BLaER1 (cell line): ENCODE measurements around the gene PCGF3.

Experiments
- H3K27ac ChIP-seq: shearing (Covaris generic); formaldehyde crosslinking; 2 replicates; pipeline ENCODE4 v1.8.1; 2022
- H3K27me3 ChIP-seq: shearing (Covaris generic); formaldehyde crosslinking; 2 replicates; pipeline ENCODE4 v1.8.1; 2022
- H3K36me3 ChIP-seq: shearing (Covaris generic); formaldehyde crosslinking; 2 replicates; pipeline ENCODE4 v1.8.1; 2022
- H3K4me1 ChIP-seq: shearing (Covaris generic); formaldehyde crosslinking; 2 replicates; pipeline ENCODE4 v1.8.1; 2022
- H3K4me2 ChIP-seq: shearing (Covaris generic); formaldehyde crosslinking; 2 replicates; pipeline ENCODE4 v1.8.1; 2022
- H3K4me3 ChIP-seq: shearing (Covaris generic); formaldehyde crosslinking; 2 replicates; pipeline ENCODE4 v1.8.1; 2022
- H3K9ac ChIP-seq: shearing (Covaris generic); formaldehyde crosslinking; 2 replicates; pipeline ENCODE4 v1.8.1; 2022
- H3K9me3 ChIP-seq: shearing (Covaris generic); formaldehyde crosslinking; 2 replicates; pipeline ENCODE4 v1.8.1; 2022
- H4K20me1 ChIP-seq: shearing (Covaris generic); formaldehyde crosslinking; 2 replicates; pipeline ENCODE4 v1.8.1; 2022
- Cebpa-rat ChIP-seq: shearing (Covaris generic); IDR thresholded peaks from 2 replicates; pipeline ENCODE4 v1.8.1; 2022

The PCGF3 gene

DNA sequence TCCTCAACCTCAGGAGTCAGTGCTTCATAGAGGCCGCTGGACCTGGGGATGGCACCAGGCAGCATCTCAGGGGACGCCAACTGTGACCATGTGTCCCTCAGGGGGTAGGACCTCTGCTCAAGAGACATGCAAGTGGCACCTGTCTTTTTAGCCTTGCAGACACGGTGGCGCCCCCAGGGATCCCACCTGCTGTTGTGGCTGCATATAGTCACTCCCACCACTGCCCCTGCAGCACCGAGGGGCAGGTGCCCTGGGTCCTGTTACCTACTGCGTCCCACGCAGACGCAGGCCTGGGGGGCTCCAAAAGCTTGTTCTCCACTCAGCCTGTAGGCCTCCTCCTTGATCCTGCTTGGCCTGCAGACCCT is 28.8 kb upstream of the PCGF3 start:
- Histone ChIP-seq H3K27ac (peak overlapping the region; percentile 96), H3K9me3 (no peaks in the 10 kb centered on the region), H4K20me1 (peaks cover 7% of the 10 kb centered on the region; the same call in 1 of the 2 replicates), H3K4me3 (peak overlapping the region; percentile 95), H3K36me3 (peaks cover 15% of the 10 kb centered on the region), H3K9ac (peak overlapping the region; percentile 96), H3K4me1 (peaks cover 67% of the 10 kb centered on the region), H3K27me3 (no peaks in the 10 kb centered on the region), H3K4me2 (peak overlapping the region; percentile 98)
- TF ChIP-seq Cebpa-rat = no peak

DNA sequence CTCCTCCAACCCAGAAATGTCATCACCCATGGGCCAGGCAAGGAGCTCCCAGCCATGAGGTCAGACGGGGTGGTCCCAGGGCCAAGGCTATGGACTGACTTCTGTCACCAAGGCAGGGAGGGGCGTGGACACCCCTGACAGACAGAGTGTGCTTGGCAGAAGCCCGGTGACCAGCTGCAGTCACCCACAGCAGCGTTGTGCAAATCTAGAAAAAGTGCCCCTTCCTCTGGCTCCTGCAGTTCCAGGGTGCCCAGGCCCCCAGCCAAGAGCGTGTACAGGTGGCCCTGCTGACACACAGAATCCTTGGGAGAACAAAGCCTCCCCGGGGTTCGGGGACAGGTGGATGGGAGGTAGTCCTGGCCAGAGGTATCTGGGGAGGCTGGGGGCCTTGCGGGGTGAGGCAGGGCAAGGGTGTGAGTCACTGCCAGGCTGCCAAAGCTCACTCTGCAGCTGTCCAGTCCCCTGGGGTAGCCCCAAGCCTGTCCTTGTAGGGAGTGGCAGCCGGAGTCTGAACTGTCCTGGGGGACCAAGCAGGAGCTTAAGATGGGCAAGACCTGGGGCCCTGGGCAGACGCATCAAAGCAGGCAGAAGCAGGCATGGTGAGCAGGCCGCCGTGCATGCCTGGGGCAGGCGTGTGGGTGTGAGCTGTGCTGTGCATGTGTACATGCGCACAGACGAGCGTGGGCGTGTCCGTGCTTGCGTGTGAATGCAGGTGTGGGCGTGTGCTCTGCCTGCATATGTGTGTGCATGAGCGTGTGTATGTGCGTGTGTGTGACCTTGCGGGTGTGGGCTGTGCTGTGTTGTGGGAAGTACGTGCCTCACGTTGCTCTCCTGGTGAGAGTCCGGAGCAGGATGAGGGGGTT is 28.0 kb upstream of the PCGF3 start:
- H3K4me3 ChIP-seq = no peak overlapping the region; the same call in 1 of the 2 replicates
- H3K27me3 ChIP-seq = no peaks in the 10 kb centered on the region
- peaks cover 7% of the 10 kb centered on the region for H3K36me3 ChIP-seq
- no peaks in the 10 kb centered on the region for H3K9me3 ChIP-seq
- peak overlapping the region; percentile 96 for H3K27ac ChIP-seq
- peak overlapping the region; percentile 96; the same call in 1 of the 2 replicates for H3K9ac ChIP-seq
- peaks cover 7% of the 10 kb centered on the region; the same call in 1 of the 2 replicates for H4K20me1 ChIP-seq
- TF ChIP-seq Cebpa-rat = no peak
- H3K4me2 ChIP-seq = peak overlapping the region; percentile 98
- peaks cover 69% of the 10 kb centered on the region for H3K4me1 ChIP-seq

DNA sequence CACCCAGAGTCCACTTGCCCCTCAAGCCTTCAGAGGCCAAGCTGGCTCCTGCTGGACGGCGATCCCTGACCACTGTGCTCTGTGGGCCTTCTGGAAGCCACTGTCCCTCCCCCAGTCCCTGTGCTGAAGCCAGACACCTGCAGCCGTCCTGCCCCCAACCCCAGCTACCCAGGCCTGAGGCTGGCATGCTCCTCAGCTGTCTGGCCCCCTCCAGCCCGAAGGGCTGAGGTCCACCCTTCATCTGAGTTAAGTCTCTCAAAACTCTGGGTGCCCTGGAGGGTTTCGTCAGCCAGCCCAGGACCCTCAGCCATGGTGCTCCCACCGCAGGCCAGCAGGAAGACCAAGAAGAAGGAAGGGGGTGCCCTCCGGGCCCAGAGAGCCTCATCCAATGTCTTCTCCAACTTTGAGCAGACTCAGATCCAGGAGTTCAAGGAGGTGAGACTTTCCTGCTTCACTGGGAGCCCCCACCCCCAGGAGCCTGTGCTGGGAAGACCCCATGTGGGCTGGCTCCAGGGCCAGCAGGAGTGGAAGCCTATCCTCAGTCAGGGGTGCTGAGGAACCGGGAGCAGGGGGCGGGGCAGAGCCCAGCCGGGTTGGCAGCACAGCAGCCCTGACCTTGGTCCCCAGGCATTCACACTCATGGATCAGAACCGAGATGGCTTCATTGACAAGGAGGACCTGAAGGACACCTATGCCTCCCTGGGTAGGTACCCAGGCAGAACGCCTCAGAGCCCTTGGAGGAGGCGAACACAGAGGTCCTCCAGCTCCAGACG is 27.1 kb upstream of the PCGF3 start:
- Histone ChIP-seq H3K4me3 (no peak overlapping the region), H3K4me1 (peaks cover 69% of the 10 kb centered on the region), H3K9me3 (no peaks in the 10 kb centered on the region), H3K9ac (no peak overlapping the region), H4K20me1 (peaks cover under 1% of the 10 kb centered on the region; the same call in 1 of the 2 replicates), H3K4me2 (peak overlapping the region; percentile 98; the same call in 1 of the 2 replicates), H3K36me3 (no peaks in the 10 kb centered on the region), H3K27me3 (no peaks in the 10 kb centered on the region), H3K27ac (no peak overlapping the region)
- TF ChIP-seq Cebpa-rat = no peak

DNA sequence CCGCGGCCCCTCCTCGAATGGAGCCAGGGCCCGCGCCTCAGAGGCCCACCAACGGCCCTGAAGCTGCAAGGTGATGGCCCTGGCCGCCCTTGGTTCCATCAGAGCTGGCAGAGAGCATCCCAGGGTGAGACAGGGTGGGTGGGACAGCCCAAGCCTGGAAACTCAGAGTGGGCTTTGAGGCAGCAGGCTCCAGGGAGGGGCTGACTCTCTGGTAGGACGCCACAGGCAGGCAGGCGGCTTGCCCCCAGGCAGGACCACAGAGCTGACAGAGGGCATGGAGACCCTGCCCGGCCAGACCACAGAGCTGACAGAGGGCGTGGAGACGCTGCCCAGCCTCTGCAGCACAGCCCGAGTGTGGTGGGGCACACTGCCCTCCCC is 26.5 kb upstream of the PCGF3 start:
- H4K20me1 ChIP-seq = no peaks in the 10 kb centered on the region
- no peaks in the 10 kb centered on the region for H3K36me3 ChIP-seq
- H3K9me3 ChIP-seq = no peaks in the 10 kb centered on the region
- no peak overlapping the region for H3K27ac ChIP-seq
- no peak for TF ChIP-seq Cebpa-rat
- no peak overlapping the region for H3K4me2 ChIP-seq
- H3K9ac ChIP-seq = no peak overlapping the region
- H3K27me3 ChIP-seq = no peaks in the 10 kb centered on the region
- H3K4me1 ChIP-seq = peaks cover 74% of the 10 kb centered on the region
- H3K4me3 ChIP-seq = no peak overlapping the region

DNA sequence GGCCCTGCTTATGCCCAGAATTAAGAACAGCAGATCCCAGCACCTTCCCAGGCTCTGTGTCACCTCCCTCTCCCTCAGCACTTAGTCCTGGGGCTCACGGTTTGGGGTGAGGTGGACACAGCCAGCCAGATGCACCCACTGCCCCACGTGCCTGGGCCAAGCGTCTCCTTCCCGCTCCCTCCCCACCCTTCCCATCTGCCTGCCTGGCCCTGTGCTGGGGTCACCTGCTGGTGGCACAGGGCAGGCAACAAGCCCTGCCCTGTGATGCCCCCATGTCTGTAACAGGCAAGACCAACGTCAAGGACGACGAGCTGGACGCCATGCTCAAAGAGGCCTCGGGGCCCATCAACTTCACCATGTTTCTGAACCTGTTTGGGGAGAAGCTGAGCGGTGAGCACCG is 26.0 kb upstream of the PCGF3 start:
- TF ChIP-seq Cebpa-rat = no peak
- Histone ChIP-seq H3K4me2 (no peak overlapping the region), H3K4me1 (peaks cover 75% of the 10 kb centered on the region), H3K4me3 (no peak overlapping the region), H4K20me1 (no peaks in the 10 kb centered on the region), H3K27ac (no peak overlapping the region), H3K9me3 (no peaks in the 10 kb centered on the region), H3K9ac (no peak overlapping the region), H3K36me3 (no peaks in the 10 kb centered on the region), H3K27me3 (no peaks in the 10 kb centered on the region)

DNA sequence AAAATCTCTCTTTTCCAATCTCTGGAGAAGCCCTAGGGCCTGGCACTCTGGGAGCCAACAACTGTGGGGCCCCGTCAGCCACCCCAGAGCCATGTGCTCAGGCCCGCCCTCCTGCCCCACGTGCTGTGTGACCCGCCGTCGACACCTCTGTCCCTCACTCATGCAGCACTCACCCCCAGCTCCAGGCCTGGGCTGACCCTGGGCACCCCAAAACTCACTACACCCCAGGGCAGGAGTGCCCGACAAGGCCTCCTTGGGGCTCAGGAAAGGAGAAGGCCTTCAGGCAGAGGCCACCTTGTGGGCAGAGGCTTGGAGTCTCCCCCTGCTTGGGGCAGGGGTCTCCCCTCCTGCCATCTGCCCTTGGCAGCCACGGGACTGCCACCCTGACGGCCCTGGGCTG is 25.5 kb upstream of the PCGF3 start:
- Histone ChIP-seq H3K9ac (no peak overlapping the region), H3K27ac (no peak overlapping the region), H4K20me1 (no peaks in the 10 kb centered on the region), H3K4me3 (no peak overlapping the region), H3K4me1 (peaks cover 71% of the 10 kb centered on the region), H3K36me3 (no peaks in the 10 kb centered on the region), H3K27me3 (no peaks in the 10 kb centered on the region), H3K9me3 (no peaks in the 10 kb centered on the region), H3K4me2 (peak overlapping the region; percentile 90; the same call in 1 of the 2 replicates)
- TF ChIP-seq Cebpa-rat = no peak

DNA sequence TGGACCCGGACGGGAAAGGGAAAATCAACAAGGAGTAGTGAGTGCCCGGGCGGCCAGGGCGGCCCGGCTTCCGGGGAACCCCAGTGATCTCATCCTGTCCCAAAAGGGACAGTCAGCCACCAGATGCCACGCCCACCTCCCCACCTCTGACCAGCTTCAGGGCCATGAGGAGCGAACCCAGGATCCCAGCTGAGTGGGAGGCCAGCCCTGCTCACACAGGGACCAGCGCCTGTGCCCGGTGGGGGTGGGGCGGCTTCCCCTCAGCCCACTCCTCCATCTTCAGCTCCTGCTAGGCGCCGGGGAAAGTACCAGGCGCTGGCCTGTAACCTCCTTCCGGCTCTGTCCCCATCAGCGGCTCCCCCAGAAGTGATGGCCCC is 25.1 kb upstream of the PCGF3 start:
- Histone ChIP-seq H3K4me3 (peak overlapping the region; percentile 53), H3K9ac (peak overlapping the region; percentile 53; the same call in 1 of the 2 replicates), H3K36me3 (no peaks in the 10 kb centered on the region), H4K20me1 (no peaks in the 10 kb centered on the region), H3K9me3 (no peaks in the 10 kb centered on the region), H3K4me2 (peak overlapping the region; percentile 90), H3K27ac (peak overlapping the region; percentile 26; the same call in 1 of the 2 replicates), H3K4me1 (peaks cover 66% of the 10 kb centered on the region), H3K27me3 (no peaks in the 10 kb centered on the region)
- no peak for TF ChIP-seq Cebpa-rat

DNA sequence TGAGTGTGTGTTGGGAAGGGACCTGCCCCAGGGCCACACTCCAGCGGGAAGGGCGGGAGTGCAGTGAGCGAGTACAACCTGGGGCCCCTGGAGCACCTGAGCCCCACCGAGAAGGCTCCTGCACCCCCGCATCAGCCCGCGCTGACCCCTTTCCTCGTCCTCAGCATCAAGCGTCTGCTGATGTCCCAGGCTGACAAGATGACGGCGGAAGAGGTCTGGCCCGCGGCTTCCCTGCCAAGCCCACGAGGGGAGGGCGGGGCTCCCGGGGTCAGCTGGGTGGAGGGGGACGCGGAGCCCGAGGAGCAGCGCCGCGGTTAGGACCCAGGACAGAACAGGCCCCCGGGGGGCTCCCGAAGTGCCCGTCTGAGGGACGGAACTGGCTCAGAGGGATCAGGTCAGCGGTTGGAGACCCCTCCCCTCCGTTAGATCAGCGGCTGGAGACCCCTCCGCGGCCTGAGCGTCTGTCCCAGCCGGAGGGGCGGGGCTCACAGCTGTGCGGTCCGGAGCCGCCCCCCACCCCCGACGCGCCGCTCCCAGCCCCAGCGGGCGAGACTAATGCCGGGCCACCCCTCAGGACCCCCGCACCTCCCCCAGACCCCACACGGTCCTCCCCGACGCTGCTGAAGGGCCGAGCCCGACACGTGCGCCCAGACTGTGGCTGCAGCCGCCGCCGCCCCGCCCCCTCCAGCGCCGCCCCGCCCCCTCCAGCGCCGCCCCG is 24.5 kb upstream of the PCGF3 start:
- peak overlapping the region; percentile 90 for H3K4me2 ChIP-seq
- peak overlapping the region; percentile 53; the same call in 1 of the 2 replicates for H3K9ac ChIP-seq
- no peaks in the 10 kb centered on the region for H4K20me1 ChIP-seq
- no peak for TF ChIP-seq Cebpa-rat
- peak overlapping the region; percentile 26; the same call in 1 of the 2 replicates for H3K27ac ChIP-seq
- no peaks in the 10 kb centered on the region for H3K9me3 ChIP-seq
- H3K4me3 ChIP-seq = peak overlapping the region; percentile 53
- no peaks in the 10 kb centered on the region for H3K27me3 ChIP-seq
- no peaks in the 10 kb centered on the region for H3K36me3 ChIP-seq
- H3K4me1 ChIP-seq = peaks cover 61% of the 10 kb centered on the region

DNA sequence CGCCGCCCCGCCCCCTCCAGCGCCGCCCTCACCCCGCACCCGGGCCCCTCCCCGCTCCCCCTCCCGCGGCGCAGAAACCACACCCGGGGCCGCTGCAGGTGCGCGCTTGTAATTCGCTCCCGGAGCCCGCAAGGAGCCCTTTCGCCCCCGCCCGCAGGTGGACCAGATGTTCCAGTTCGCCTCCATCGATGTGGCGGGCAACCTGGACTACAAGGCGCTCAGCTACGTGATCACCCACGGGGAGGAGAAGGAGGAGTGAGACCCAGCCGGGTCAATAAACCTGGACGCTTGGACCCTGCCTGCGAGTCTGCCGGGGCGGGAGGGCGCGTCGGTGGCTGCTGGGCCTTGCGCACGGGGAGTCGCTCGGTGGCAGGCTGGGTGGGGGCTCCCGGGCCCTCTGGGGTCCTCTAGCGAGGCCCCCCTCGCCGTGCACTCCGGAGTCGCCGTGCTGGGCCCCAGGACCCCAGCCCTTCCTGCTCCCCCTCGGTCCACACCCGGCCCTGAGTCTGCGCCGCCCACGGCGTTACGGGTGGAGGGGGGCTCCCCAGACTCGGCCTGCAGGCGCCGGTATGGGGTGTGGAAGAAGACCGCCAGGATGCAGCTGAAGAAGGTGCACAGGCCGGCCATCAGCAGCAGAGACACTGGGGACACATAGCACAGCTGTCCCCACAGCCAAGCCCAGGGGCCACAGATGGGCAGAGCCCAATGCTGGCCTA is 23.7 kb upstream of the PCGF3 start:
- no peak overlapping the region for H3K4me3 ChIP-seq
- peaks cover 53% of the 10 kb centered on the region for H3K4me1 ChIP-seq
- no peaks in the 10 kb centered on the region for H4K20me1 ChIP-seq
- H3K27ac ChIP-seq = no peak overlapping the region
- H3K9me3 ChIP-seq = no peaks in the 10 kb centered on the region
- H3K4me2 ChIP-seq = no peak overlapping the region
- H3K27me3 ChIP-seq = no peaks in the 10 kb centered on the region
- TF ChIP-seq Cebpa-rat = no peak
- H3K36me3 ChIP-seq = no peaks in the 10 kb centered on the region
- H3K9ac ChIP-seq = no peak overlapping the region
